Stomach (tissue), 4 donors: ENCODE measurements around the gene SCRT2.

Experiments used
- CTCF ChIP-seq, 7 experiments: fragments of 450-650 bp in 4 of 7; fragments of 200-600 bp in 3 of 7; sonication (generic) in 3 of 7; IDR thresholded peaks; one replicate each; pipeline ENCODE4 v1.5.1; 2016 to 2019; ENCODE audit warnings: antibody characterized with exemption in 7 of 7, control low read depth in 2 of 7, mild to moderate bottlenecking in 1 of 7
- EP300 ChIP-seq: sonication (generic); formaldehyde crosslinking; IDR thresholded peaks from one replicate; pipeline ENCODE4 v1.6.1; 2017; ENCODE audit warnings: antibody characterized with exemption

GRCh38 chr20:709991-710779, 34.6 kb upstream of the SCRT2 start:
- TF ChIP-seq EP300, result no peak
- TF ChIP-seq CTCF (IDR thresholded peaks at IDR 0.05), result no peak
